GM13977 (cell line): Measurements from ENCODE around the gene SYT7.

Source experiments
- DNase-seq: peaks from one replicate; pipeline ENCODE4 v3.0.0; 2012; ENCODE audit warnings: low spot score
- CTCF ChIP-seq: IDR thresholded peaks from 2 replicates; pipeline ENCODE4 v1.5.1; 2012; ENCODE audit warnings: mild to moderate bottlenecking, control low read depth; ENCODE audit not compliant: insufficient read depth; ENCODE audit errors: extremely low read depth, missing control alignments
- in situ Hi-C: fragments of 300-500 bp; cut with MboI; formaldehyde crosslinking; loops from one replicate; pipeline ENCODE4 v1.12.0; 2022; ENCODE audit warnings: low sequenced_read_pairs, low pct_unique_long_range_greater_than_20kb, mixed read lengths, inconsistent platforms; ENCODE audit not compliant: unreplicated experiment

SYT7 gene

DNA sequence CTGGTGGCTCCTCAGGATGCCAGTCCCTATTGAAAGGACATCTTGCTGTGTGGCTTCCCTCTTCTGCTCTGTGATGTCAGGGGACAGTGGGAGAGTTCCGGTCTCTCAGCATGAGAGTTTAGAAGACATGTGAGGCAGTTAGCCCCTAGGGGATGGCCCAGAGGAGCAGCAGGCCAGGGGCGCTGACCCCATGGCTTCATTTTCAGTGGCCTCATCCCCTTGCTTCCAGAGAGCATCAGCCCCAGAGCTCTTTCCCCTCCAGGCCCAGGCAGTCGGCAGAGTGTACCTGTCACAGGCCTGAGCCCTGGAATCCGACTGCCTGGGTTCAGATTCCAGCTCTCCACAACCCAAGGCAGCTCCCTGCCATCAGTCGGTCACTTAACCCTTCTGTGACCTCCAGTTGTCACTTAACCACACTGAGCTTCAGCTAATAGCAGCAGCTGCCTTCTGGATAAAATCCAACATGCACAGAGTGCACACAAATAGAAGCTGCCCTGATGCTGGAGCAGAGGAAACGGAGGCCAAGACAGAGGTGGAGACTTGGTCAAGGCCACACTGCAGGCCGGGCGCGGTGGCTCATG, 86.4 kb downstream of the SYT7 start:
- in situ Hi-C loops: no loop called here
- no peak for DNase-seq
- no peak for TF ChIP-seq CTCF

DNA sequence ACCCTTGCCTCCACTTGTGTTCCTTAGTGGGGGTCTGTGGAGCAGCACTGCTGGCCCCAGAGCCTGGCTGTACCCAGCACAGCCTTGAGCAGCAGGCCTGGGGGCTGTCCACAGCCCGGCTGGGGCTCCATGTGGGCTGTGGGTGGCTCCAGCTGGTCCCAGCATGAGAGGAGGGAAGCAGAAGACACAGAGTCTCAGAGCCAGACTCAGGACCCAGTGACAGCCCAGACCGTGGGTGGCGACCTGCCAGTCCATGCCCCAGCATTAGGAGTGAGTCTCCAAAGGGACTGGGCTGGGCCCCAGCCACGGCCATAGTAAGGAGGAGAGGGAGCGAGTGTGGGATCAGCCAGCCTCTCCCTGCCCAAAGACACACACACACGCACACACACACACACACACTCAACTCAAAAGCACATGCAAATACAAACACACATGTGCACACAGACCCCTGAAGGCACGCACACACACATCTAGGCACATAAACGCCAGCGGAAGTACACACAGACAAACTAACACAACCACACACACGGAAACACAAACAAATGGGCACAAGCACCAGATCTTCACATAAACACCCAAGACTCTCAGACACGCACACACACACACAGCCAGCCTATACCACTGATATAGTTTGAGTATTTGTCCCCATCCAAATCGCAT, 89.0 kb downstream of the SYT7 start:
- TF ChIP-seq CTCF: no peak
- DNase-seq: no peak
- in situ Hi-C loops: no loop called here

DNA sequence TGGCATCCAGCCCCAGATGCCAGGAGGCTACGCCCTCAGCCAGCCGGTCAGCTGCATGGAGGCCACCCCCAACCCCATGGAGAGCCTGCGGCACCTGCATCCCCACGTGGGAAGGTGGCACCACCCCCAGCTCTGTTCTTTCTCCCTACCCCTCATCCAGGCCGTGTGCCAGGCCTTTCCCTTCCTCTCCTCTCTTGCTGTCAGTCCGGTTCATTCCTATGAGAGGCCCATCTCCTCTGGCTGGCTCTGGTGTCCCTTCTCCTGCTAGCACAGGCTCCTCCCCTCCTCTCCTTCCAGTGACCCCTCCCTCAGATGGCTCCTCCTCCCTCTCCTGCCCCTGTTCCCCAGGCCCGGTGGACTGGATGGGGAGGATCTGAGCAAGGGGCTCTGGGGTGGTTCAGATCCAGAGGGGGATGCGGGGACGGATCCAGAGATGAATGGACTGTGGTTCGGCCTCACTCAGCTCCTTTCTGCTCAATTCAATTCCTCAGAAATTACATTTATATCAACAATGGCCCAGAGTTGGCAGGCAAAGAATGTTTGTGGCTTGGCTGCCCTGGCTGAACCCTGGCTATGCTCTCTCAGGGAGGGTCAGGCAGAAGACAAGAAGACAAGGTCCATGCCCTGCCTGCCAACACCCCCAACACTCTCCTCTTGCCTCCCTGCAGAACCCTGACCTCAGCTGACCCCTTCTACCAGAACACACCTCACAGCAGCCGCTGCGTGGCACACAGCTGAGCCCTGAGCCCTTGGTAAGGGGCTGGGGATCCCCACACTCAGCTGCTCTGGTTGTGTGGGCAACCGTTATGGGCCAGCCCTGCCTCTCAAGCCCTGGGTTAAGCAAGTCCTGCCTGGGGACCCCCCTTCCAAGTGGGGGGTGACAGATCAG, 90.8 kb downstream of the SYT7 start:
- in situ Hi-C loops: no loop called here
- TF ChIP-seq CTCF: no peak
- DNase-seq: no peak

- no peak for DNase-seq
- TF ChIP-seq CTCF: no peak
- in situ Hi-C loops: no loop called here
Observed at GRCh38 chr11:61488651-61489291, 92.1 kb downstream of the SYT7 start.

- no peak for TF ChIP-seq CTCF
- in situ Hi-C loops: no loop called here
- no peak for DNase-seq
Observed at GRCh38 chr11:61487342-61488025, 93.4 kb downstream of the SYT7 start.

- TF ChIP-seq CTCF: no peak
- in situ Hi-C loops: no loop called here
- DNase-seq: no peak
Observed at GRCh38 chr11:61486779-61487178, 94.1 kb downstream of the SYT7 start.
